ENCODE results near the gene MRPL46.
"Not testable (repeated sequence)": the region's sequence is repeated elsewhere in the genome, so short reads cannot be mapped to it uniquely, and the experiment has no call there.

The MRPL46 gene

DNA sequence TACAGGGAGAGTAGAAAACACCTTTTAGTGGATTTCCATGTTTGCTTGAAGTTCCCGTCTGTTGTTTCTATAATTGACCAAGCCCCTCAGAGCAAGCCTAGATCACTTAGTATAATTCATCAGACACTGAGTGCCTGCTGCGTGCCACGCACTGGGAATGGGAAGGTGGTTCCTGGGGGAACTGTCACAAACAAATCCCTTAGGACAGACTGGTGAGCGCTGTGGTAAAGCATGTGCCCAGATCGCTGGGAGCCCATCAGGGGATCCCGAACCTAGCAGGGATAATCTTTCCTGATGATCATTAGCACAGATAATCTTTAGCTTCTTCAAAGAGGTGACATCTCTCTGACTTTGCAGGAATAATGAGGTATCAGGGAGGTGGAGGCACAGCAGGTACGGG lies 9.9 kb upstream of the MRPL46 start:
- no peak for DNase-seq

DNA sequence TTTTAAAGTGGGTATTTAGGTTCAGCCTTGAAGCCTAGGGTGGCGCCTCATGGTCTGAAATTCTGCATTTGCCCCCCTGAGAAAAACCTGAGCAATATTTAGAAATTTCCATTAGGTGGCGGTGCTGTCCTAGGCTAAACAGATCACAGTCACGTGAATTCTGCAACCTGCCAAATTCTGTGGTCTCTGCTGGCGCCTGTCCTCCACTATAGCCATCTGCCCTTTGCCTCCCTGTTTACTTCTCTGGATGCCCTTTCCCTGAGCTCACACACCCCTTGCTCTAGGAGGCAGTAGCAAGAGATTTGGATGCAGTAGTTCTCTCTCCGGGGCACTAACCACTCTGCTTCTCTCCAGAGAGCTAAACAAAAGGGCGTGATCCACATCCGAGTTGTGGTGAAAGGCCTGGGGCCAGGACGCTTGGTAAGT lies 9.5 kb upstream of the MRPL46 start:
- peak; percentile 26 for DNase-seq

- DNase-seq: not testable (repeated sequence)
Observed at GRCh38 chr15:88473661-88474293, 6.6 kb upstream of the MRPL46 start.

GRCh38 chr15:88472225-88472624 lies 5.0 kb upstream of the MRPL46 start:
- DNase-seq: no peak

- no peak for DNase-seq
Observed at GRCh38 chr15:88470625-88471372, 3.6 kb upstream of the MRPL46 start.

- DNase-seq: no peak
Observed at GRCh38 chr15:88469321-88469720, 2.1 kb upstream of the MRPL46 start.

- DNase-seq: not testable (repeated sequence)
Observed at GRCh38 chr15:88468721-88469120, 1.5 kb upstream of the MRPL46 start.

GRCh38 chr15:88467935-88468528 lies 844 bp upstream of the MRPL46 start:
- no peak for DNase-seq

DNA sequence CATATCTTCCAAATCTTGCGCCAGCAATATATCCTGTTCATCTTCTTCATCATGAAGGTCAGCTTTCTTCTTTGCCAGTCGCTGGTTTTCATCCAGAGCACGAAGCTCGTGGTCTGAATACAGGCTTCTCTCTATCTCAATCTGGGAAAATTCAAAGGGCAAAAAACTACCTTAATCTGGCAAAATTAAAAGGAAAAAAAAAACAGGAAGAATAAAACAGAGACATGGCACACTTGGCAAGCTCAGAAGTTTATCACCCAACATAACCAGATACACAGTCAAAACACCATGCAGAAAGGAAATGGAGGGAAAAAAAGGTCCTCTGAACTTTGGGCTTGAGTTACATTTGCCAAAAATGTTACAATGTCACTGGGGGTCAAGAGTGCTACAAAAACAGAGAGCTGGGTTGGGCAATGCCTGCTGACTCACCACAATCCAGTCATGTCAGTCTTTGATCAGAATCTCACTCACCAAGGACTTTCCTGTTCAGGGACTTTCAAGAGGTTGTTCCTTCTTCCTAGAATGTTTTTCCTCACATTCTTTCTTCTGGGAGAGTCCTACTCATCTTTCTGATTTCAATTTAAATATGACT lies 1.5 kb downstream of the MRPL46 start:
- DNase-seq: no peak

DNA sequence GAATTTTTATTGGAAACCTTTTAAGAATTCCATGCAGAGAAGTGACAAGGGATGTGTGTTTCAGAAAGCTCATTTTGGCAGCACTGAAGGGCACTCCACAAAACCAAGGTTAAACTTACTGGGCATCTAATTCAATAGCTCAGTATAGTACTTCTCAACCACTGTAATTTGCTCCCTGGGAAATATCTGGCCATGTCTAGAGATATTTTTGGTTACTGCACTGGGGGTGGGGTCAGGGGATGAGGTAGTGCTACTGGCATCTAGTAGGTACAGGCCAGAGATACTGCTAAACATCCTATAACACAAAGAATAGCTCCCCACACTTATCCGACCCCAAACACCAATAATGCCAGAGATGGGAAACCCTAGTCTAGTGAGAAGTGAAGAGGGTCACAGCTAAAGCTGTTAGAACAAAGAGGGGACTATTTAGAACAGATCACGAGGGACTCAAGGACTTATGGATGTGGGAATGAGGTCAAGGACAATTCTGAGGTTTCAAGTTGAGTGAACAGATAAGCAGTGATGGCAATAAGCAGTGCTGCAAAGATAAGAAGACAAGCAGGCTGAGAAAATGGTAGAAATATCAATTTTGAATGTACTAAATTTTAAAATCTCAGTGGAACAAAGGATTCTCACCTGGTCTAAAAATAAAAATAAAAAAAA lies 3.2 kb downstream of the MRPL46 start:
- DNase-seq: no peak

DNA sequence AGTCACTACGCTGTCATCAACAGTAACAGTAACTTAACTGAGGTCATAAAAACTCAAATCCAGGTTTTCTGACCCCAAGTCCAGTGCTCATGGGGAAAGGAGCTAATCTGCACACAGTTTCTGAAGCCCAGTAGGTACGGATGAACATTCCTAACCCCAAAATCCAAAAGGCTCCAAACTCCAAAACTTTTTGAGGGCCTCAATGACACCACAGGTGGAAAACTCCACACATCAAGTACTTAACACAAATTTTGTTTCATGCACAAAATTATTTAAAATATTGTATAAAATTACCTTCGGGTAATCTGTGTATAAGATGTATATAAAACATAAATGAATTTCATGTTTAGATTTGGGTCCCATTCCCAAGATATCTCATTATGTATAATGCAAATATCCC lies 10.5 kb downstream of the MRPL46 start:
- DNase-seq: no peak

DNA sequence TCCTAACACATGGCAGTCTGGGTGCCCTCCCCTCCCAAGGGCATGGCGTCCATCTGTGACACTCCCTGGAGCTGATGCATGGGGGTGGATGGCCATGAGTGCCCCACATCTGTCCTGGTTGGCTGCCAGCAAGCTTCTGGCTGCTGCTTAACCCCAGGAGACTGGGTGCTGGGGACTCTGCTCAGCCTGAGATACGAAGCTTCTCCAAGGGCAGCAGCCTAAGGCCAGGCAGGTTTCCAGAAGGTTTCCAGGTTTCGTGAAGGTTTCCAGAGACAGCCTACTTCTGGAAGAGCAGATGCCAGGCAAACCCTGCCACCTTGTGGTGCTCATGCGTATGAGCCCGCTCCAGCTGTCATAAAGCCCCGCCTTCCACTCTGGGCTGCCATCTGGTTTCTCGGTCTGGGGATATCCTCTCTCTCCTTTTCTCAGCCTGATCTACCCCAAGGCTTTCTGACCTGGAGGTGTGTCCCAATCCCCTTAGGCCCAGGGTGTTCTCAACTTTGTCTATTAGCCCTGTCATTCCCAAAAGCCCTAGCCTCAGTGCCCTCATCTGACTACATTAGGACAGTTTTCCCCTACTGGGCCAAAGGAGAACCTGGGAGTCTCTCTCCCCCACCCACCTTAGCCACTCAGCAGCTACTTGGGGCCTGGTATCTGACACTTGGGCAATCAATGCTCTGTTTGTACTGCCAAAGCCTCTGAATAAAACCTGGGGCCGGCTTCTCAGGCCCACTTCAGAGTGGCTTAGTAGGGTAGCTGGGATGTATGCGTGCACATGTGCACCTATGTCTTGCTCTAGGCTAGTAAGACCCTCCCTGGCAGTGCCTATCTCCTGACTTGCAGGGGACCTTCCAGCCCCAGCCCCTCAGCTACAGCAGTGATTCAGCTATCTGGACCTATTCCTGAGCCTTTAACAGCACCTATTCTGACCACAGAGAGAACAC lies 12.0 kb downstream of the MRPL46 start:
- DNase-seq: peak; percentile 51

- no peak for DNase-seq
Observed at GRCh38 chr15:88454236-88454635, 13.0 kb downstream of the MRPL46 start.

GRCh38 chr15:88453651-88454050 lies 13.5 kb downstream of the MRPL46 start:
- no peak for DNase-seq

GRCh38 chr15:88450125-88450798 lies 16.9 kb downstream of the MRPL46 start:
- DNase-seq: peak; percentile 61

DNA sequence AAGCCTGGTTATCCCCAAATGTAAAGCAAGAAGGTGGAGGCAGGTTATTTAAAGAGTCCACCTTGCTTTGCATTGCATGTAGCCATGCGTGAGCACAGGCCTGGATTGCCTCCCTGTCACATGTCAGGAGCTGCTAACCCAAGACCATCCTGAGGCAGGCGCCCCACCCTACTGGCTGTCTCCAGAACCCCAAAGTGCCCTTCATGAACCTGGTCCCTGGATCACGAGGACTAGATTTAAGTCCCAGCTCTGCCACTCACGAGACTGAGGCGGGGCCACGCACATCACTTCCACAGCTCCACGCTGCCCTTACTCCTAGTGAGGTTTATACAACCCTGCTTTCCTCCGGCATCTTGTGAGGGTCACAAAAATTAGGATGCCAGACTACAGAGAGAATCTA lies 17.6 kb downstream of the MRPL46 start:
- no peak for DNase-seq

DNA sequence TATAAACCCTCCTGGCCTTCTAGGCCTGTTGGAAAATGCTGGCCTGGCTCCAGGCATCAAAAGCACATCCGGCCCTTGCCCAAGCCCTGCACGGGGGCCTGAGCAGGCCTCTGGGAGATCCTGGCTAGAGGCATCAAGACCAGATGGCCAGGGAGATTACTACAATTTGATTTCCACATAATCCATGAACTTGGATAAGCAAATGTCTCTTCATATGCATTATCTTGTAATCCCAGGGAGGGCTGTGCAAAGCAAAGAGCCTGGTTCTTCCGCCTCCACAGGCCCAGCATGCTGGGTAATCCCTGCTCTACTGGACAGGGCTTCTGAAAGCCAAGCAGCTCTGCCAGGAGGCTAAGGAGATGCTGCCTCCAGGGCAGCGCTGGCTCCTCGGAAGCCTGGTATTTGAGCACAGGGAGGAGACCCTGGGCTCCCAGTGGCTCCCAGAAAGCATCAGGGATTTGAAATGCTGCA lies 18.2 kb downstream of the MRPL46 start:
- no peak for DNase-seq

GRCh38 chr15:88447741-88448140 lies 19.4 kb downstream of the MRPL46 start:
- no peak for DNase-seq

- no peak for DNase-seq
Observed at GRCh38 chr15:88447206-88447605, 20.0 kb downstream of the MRPL46 start.

- DNase-seq: no peak
Observed at GRCh38 chr15:88441076-88441730, 26.0 kb downstream of the MRPL46 start.

DNA sequence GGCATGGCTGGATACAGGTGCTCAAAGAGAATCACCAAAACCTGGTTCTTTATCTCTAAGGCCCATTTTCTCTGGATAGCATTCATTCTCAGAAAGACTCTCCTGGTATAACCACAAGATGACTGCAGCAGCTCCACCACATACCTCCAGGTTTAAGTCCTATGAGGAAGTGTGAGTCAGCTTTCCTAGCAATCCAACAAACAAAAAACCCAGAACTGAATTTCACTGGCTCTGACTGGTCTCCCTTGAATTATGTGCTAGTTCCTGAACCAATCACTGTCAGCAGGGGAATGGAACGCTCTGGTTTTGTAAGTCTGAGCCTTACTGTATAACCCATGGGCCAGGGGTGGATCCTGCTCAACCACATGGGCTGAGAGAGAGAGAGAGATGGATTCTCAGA lies 27.2 kb downstream of the MRPL46 start:
- DNase-seq: no peak

Measured in CD4-positive, alpha-beta T cell treated with Interleukin-17A for 4 hours (primary cell).